Hair follicle dermal papilla cell (primary cell): ENCODE results near the gene ZNF620. TPM values are rescaled to one million over a fixed set of nuclear protein-coding genes. Genes with fewer than 3 reads are reported as not detected.

Source experiments
- small RNA-seq: library from RNA; depleted of rRNA; stranded (forward); fragments of <200 nt; gene quantifications from one replicate; pipeline ENCODE3, GENCODE V24; 2012
- total RNA-seq: library from RNA; depleted of rRNA; stranded (reverse); fragments of >200 nt; gene quantifications from 2 replicates; pipeline ENCODE4 v1.2.3, GENCODE V29; 2012

The ZNF620 gene
- total RNA-seq: 0.61 and 0.65 TPM in 2 replicates

GRCh38 chr3:40505599-40506462 is at the start of gene ZNF620:
ZNF620 (plus strand) TSS chr3:40506039; CDS start chr3:40506353, 314 bp downstream.

GRCh38 chr3:40456940-40457823 is 48.7 kb upstream of the ZNF620 start, which contains the start of gene RPL14:
RPL14 (plus strand) TSS chr3:40457339; CDS start chr3:40457472, 133 bp downstream.

GRCh38 chr3:40476478-40477470 is 29.1 kb upstream of the ZNF620 start, which contains the start of gene ZNF619:
ZNF619 (plus strand) TSS chr3:40477122; CDS start chr3:40477980, 858 bp downstream.

GRCh38 chr3:40524568-40525285 is 18.9 kb downstream of the ZNF620 start, which contains the start of gene ZNF621:
ZNF621 (plus strand) TSS chr3:40524960; CDS start chr3:40525841, 881 bp downstream.

Small RNA genes lying within 50 kb of the gene (small RNA-seq; reads per million reads assigned to genes)
- not detected for gene RNU5B-2P

Other genes starting within 250 kb of the ZNF620 start
- 9.2 and 10.2 TPM in 2 replicates for gene EIF1B, start 196.3 kb upstream of the ZNF620 start, total RNA-seq
- 0.12 and 0.32 TPM in 2 replicates for gene ENTPD3, start 118.9 kb upstream of the ZNF620 start, total RNA-seq
- gene RPL14, start 48.7 kb upstream of the ZNF620 start, total RNA-seq: 178 and 195 TPM in 2 replicates
- gene ZNF619, start 28.9 kb upstream of the ZNF620 start, total RNA-seq: 8.0 and 8.9 TPM in 2 replicates
- 19.6 and 24.7 TPM in 2 replicates for gene ZNF621, start 18.9 kb downstream of the ZNF620 start, total RNA-seq